Kidney (tissue), 14 donors: ENCODE measurements around the gene RCVRN. TPM values are rescaled to one million over a fixed set of nuclear protein-coding genes. Genes with fewer than 3 reads are reported as not detected.

ENCODE experiments used
- DNase-seq, 5 donors: peaks; one replicate each; pipeline ENCODE4 v3.0.0-alpha.2; 2013 to 2020
- FAIRE-seq: peaks from 2 replicates; lab custom pipeline; 2012; peaks lifted over from hg19 to GRCh38; lab: Jason Lieb, UNC
- H3K27ac ChIP-seq, 2 donors: one replicate each; pipeline ENCODE4 v1.7.0; 2013; ENCODE audit warnings: low read depth in 2 of 2, low read length in 2 of 2, inconsistent platforms in 1 of 2
- H3K27me3 ChIP-seq: one replicate; pipeline ENCODE4 v1.7.1; 2013; ENCODE audit warnings: low read length, inconsistent platforms; ENCODE audit not compliant: control insufficient read depth, insufficient read depth
- H3K36me3 ChIP-seq, 3 donors: one replicate each; pipeline versions ENCODE4 v1.7.0 to v1.7.1; 2013; ENCODE audit warnings: low read length in 3 of 3, control low read depth in 1 of 3, inconsistent platforms in 1 of 3; ENCODE audit not compliant: insufficient read depth in 3 of 3, control insufficient read depth in 2 of 3
- H3K4me1 ChIP-seq, 3 donors: one replicate each; pipeline versions ENCODE4 v1.7.0 to v1.7.1; 2013; ENCODE audit warnings: low read length in 3 of 3, inconsistent platforms in 1 of 3, low read depth in 1 of 3; ENCODE audit not compliant: control insufficient read depth in 2 of 3, insufficient read depth in 2 of 3
- H3K4me3 ChIP-seq, 3 donors: one replicate each; pipeline versions ENCODE4 v1.7.0 to v1.8.1; 2013; ENCODE audit warnings: low read length in 3 of 3, control low read depth in 1 of 3, inconsistent platforms in 1 of 3
- H3K9ac ChIP-seq, 3 donors: one replicate each; pipeline versions ENCODE4 v1.7.0 to v1.7.1; 2013; ENCODE audit warnings: low read length in 3 of 3, control low read depth in 1 of 3, inconsistent platforms in 1 of 3
- H3K9me3 ChIP-seq, 3 donors: one replicate each; pipeline versions ENCODE4 v1.7.0 to v1.7.1; 2013; ENCODE audit warnings: low read length in 3 of 3, control low read depth in 1 of 3, inconsistent platforms in 1 of 3; ENCODE audit not compliant: control insufficient read depth in 2 of 3, insufficient read depth in 1 of 3
- CTCF ChIP-seq: IDR thresholded peaks from 3 replicates; pipeline ENCODE4 v1.5.1; 2012; ENCODE audit warnings: mild to moderate bottlenecking, moderate library complexity, borderline replicate concordance; ENCODE audit not compliant: insufficient read depth; ENCODE audit errors: extremely low read depth
- intact Hi-C: fragments of 100-400 bp; cut with DNase I; formaldehyde crosslinking; loops from one replicate; pipeline ENCODE4 v1.11.1; 2022
- polyA plus RNA-seq: library from polyadenylated mRNA; stranded (reverse); fragments of 350-450 nt; fragmentation: Illumina TruSeq; extraction: RNeasy Lipid Tissue Mini Kit (QIAGEN cat#74804); gene quantifications from one replicate; pipeline ENCODE4 v1.2.3, GENCODE V29; 2014; ENCODE audit warnings: low read depth, low replicate concordance; ENCODE audit not compliant: insufficient read depth
- total RNA-seq: library from RNA; stranded (reverse); fragmentation: NEBNext Ultra II Directional; extraction: Animal tissue kit (Norgen Biotek cat#: 25700); gene quantifications from one replicate; pipeline ENCODE4 v1.2.1, GENCODE V29; 2021
- donor health status: control.
- donor health status: control.
- donor health status: control.
- donor health status: control.
- donor health status: control.
- donor health status: DM: yes; HTN: yes; CAD: no.
- donor health status: Normal renal cell carcinoma (clear cell type).

The RCVRN gene
- total and polyA plus RNA-seq, 2 donors from 2014 or later: not detected

- intact Hi-C loops: no loop called here
- Histone ChIP-seq H3K4me1 (no peaks in the 10 kb centered on the region), H3K9ac (no peak overlapping the region), H3K4me3 (no peak overlapping the region), H3K27ac (no peak overlapping the region), H3K36me3 (no peaks in the 10 kb centered on the region), H3K9me3 (peaks cover 0 to 5% (median 0%) of the 10 kb centered on the region in 3 donors), H3K27me3 (no peaks in the 10 kb centered on the region)
- FAIRE-seq (no peak), DNase-seq (no peak)
- TF ChIP-seq CTCF: no peak
These were observed 39.5 kb downstream of the RCVRN start for GRCh38 chr17:9865586-9865985.

- Histone ChIP-seq H3K27me3 (no peaks in the 10 kb centered on the region), H3K36me3 (no peaks in the 10 kb centered on the region), H3K9ac (no peak overlapping the region), H3K4me3 (no peak overlapping the region), H3K4me1 (no peaks in the 10 kb centered on the region), H3K9me3 (peaks cover 0 to 19% (median 0%) of the 10 kb centered on the region in 3 donors), H3K27ac (no peak overlapping the region)
- intact Hi-C loops: no loop called here
- TF ChIP-seq CTCF: no peak
- FAIRE-seq (no peak), DNase-seq (no peak)
These were observed 42.1 kb downstream of the RCVRN start for GRCh38 chr17:9862949-9863348.

GRCh38 chr17:9862220-9862619, 42.9 kb downstream of the RCVRN start:
- Histone ChIP-seq H3K4me1 (no peaks in the 10 kb centered on the region), H3K9me3 (peaks cover 0 to 21% (median 0%) of the 10 kb centered on the region in 3 donors), H3K4me3 (no peak overlapping the region), H3K36me3 (no peaks in the 10 kb centered on the region), H3K27ac (no peak overlapping the region), H3K9ac (no peak overlapping the region), H3K27me3 (no peaks in the 10 kb centered on the region)
- FAIRE-seq (no peak), DNase-seq (no peak)
- TF ChIP-seq CTCF: no peak
- intact Hi-C loops: no loop called here

- H3K4me3 ChIP-seq: no peak overlapping the region
- TF ChIP-seq CTCF: no peak
- DNase-seq: no peak
- FAIRE-seq: no peak
- no peak overlapping the region for H3K9ac ChIP-seq
- intact Hi-C loops: no loop called here
- H3K27me3 ChIP-seq: no peaks in the 10 kb centered on the region
- no peaks in the 10 kb centered on the region for H3K36me3 ChIP-seq
- H3K27ac ChIP-seq: no peak overlapping the region
- H3K4me1 ChIP-seq: no peaks in the 10 kb centered on the region
- H3K9me3 ChIP-seq: peaks cover 0 to 21% (median 0%) of the 10 kb centered on the region in 3 donors
These were observed 44.2 kb downstream of the RCVRN start for GRCh38 chr17:9860851-9861250.
